HL-60 (cell line): ENCODE results near the gene CCDC15.

Source experiments
- DNase-seq, 2 experiments: peaks; one replicate each; pipeline ENCODE4 v3.0.0-alpha.2; 2010 to 2020; ENCODE audit warnings: low read depth in 1 of 2, low spot score in 1 of 2
- H3K27ac ChIP-seq: fragments of 250-450 bp; sonication (Bioruptor Pico); replicated peaks from 2 replicates; pipeline ENCODE4 v1.5.1; 2020; ENCODE audit warnings: mild to moderate bottlenecking, moderate library complexity
- H3K27me3 ChIP-seq: fragments of 250-450 bp; sonication (Bioruptor Pico); 2 replicates; pipeline ENCODE4 v1.5.1; 2021; ENCODE audit warnings: mild to moderate bottlenecking, moderate library complexity; ENCODE audit not compliant: insufficient read depth, poor library complexity, severe bottlenecking
- H3K4me3 ChIP-seq: replicated peaks from 2 replicates; pipeline ENCODE4 v1.5.1; 2011; ENCODE audit warnings: mild to moderate bottlenecking, control low read depth, low read length; ENCODE audit not compliant: insufficient read depth
- GABPA ChIP-seq: IDR thresholded peaks from 2 replicates; pipeline ENCODE4 v1.6.1; 2012; ENCODE audit warnings: low read depth
- POLR2AphosphoS5 ChIP-seq: IDR thresholded peaks from 2 replicates; pipeline ENCODE4 v1.6.1; 2012; ENCODE audit warnings: low read depth
- SPI1 ChIP-seq: IDR thresholded peaks from 2 replicates; pipeline ENCODE4 v1.6.1; 2012; ENCODE audit warnings: low read depth, mild to moderate bottlenecking, borderline replicate concordance
- TF ChIP-seq, protein P1 (sequence below): IDR thresholded peaks from 2 replicates; pipeline ENCODE4 v1.6.1; 2012; ENCODE audit warnings: low read depth; ENCODE audit not compliant: insufficient replicate concordance
- TF ChIP-seq, protein P2 (sequence below): IDR thresholded peaks from one replicate; pipeline ENCODE4 v1.5.1; 2011; ENCODE audit warnings: low read length, control low read depth, inconsistent platforms; ENCODE audit not compliant: insufficient read depth

The CCDC15 gene

DNA sequence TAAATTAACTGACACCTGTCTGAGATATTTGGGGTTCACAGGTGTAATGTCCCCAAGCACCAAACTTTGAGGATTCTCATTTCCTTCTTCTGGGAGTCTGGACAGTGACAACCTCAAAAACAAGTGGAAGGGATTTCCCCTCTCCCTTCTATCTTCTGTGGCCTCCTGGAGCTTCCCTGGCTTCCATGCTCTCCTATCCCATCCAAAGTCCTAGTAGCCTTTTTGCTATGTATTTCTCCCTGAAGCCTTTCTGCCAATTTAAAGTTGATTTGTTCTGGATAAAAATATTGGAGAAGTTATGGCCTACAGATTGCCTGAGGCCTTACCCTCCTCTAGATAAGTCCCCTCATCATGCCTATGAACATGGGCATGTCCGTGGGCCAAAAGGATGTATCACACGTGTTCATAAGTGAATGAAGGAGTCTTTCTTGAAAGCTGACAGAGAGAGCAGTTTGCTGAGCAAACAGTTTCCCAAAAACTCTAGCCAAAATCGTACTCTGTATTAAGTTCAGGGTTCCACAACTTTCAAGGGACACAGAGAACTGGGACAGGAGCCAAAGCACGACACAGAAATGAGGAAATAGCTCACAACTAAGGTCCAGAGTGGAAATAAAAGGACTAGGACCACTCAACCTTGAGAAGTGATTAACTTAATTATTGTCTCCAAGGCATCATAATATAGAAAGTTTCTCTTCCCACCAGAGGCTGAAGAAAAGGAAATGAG lies 24.9 kb upstream of the CCDC15 start:
- Histone ChIP-seq H3K4me3 (no peak overlapping the region), H3K27me3 (no peaks in the 10 kb centered on the region), H3K27ac (no peak overlapping the region)
- no peak for DNase-seq
- TF ChIP-seq, protein P1, sequence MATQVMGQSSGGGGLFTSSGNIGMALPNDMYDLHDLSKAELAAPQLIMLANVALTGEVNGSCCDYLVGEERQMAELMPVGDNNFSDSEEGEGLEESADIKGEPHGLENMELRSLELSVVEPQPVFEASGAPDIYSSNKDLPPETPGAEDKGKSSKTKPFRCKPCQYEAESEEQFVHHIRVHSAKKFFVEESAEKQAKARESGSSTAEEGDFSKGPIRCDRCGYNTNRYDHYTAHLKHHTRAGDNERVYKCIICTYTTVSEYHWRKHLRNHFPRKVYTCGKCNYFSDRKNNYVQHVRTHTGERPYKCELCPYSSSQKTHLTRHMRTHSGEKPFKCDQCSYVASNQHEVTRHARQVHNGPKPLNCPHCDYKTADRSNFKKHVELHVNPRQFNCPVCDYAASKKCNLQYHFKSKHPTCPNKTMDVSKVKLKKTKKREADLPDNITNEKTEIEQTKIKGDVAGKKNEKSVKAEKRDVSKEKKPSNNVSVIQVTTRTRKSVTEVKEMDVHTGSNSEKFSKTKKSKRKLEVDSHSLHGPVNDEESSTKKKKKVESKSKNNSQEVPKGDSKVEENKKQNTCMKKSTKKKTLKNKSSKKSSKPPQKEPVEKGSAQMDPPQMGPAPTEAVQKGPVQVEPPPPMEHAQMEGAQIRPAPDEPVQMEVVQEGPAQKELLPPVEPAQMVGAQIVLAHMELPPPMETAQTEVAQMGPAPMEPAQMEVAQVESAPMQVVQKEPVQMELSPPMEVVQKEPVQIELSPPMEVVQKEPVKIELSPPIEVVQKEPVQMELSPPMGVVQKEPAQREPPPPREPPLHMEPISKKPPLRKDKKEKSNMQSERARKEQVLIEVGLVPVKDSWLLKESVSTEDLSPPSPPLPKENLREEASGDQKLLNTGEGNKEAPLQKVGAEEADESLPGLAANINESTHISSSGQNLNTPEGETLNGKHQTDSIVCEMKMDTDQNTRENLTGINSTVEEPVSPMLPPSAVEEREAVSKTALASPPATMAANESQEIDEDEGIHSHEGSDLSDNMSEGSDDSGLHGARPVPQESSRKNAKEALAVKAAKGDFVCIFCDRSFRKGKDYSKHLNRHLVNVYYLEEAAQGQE = no peak
- TF ChIP-seq, protein P2, sequence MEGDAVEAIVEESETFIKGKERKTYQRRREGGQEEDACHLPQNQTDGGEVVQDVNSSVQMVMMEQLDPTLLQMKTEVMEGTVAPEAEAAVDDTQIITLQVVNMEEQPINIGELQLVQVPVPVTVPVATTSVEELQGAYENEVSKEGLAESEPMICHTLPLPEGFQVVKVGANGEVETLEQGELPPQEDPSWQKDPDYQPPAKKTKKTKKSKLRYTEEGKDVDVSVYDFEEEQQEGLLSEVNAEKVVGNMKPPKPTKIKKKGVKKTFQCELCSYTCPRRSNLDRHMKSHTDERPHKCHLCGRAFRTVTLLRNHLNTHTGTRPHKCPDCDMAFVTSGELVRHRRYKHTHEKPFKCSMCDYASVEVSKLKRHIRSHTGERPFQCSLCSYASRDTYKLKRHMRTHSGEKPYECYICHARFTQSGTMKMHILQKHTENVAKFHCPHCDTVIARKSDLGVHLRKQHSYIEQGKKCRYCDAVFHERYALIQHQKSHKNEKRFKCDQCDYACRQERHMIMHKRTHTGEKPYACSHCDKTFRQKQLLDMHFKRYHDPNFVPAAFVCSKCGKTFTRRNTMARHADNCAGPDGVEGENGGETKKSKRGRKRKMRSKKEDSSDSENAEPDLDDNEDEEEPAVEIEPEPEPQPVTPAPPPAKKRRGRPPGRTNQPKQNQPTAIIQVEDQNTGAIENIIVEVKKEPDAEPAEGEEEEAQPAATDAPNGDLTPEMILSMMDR = no peak
- TF ChIP-seq GABPA = no peak
- TF ChIP-seq SPI1 = no peak
- TF ChIP-seq POLR2AphosphoS5 = no peak

DNA sequence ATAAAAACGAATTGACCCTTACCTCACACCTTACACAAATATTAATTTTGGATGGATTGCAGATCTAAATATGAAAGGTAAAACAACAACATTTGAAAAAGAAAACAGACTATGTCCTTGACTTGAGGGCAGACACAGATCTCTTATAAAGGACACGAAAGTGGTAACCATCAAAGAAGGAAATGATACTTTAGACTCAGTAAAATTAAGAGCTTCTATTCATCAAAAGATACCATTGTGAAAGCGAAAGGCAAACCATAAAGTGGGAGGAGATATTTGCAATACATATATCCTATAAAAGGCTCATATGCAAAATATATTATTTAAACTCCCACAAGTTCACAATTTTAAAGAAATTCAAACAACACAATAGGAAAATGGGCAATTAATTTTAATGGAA lies 23.2 kb upstream of the CCDC15 start:
- no peak for TF ChIP-seq POLR2AphosphoS5
- no peak for TF ChIP-seq GABPA
- TF ChIP-seq, protein P1 = no peak
- TF ChIP-seq, protein P2 = no peak
- no peak for TF ChIP-seq SPI1

DNA sequence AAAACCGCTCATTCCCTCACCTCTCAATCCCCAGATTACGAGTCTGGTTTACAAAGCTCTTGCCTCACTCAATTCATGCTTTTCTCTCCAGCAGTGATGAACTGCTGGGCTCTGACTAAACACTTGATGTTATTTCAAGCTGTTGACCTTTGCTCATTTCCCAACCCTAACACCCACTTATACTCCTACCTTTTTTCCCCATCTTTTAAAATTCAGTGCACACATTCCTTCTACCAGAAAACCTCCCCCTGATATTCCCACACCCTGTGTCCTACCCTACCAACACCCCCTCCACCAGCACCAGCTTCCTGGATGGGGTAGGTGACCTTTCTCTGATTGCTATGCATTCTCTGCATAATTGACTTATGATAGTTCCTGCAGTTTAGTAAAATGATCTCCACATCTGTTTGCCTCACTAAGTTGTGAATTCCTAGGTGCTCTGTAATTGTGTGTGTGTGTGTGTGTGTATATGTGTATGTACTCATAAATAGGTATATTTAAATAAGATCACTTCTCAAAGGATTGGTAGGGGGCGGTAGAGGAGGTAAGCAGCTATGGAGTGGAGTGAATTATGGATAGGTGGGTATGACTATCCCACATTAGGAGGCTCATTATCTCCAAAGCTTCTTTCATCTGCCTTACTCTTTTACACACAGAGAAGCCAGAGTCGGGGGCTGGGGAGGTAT lies 19.0 kb upstream of the CCDC15 start:
- peaks cover 4% of the 10 kb centered on the region for H3K27me3 ChIP-seq
- H3K4me3 ChIP-seq = no peak overlapping the region
- no peak for DNase-seq
- no peak for TF ChIP-seq POLR2AphosphoS5
- TF ChIP-seq, protein P2 = no peak
- TF ChIP-seq, protein P1 = no peak
- TF ChIP-seq GABPA = no peak
- no peak for TF ChIP-seq SPI1
- no peak overlapping the region for H3K27ac ChIP-seq

More for the DNA sequence above, 23.2 kb upstream of the CCDC15 start:
- DNase-seq = no peak
- Histone ChIP-seq H3K27me3 (no peaks in the 10 kb centered on the region), H3K27ac (no peak overlapping the region), H3K4me3 (no peak overlapping the region)
